AG04450 (cell line): ENCODE data around the gene EPGN. TPM values are rescaled to one million over a fixed set of nuclear protein-coding genes. Genes with fewer than 3 reads are reported as not detected.
A peak's percentile ranks its signal among the peaks of the same experiment; 100 is the strongest.

ENCODE experiments used
- CTCF ChIA-PET: fragments of 300-600, 350-600 bp; formaldehyde crosslinking; extraction: SDS; loops from one replicate; lab custom pipeline; 2022; ENCODE audit warnings: antibody characterized with exemption, inconsistent platforms; lab: Charles Lee
- POLR2A ChIA-PET: fragments of 350-600 bp; formaldehyde crosslinking; extraction: SDS; loops from one replicate; lab custom pipeline; 2021; ENCODE audit warnings: antibody characterized with exemption, inconsistent platforms; lab: Yijun Ruan, JAX
- DNase-seq: peaks from one replicate; pipeline ENCODE4 v3.0.0-alpha.2; 2011; ENCODE audit warnings: low read depth, low spot score
- H3K27ac ChIP-seq: one replicate; pipeline ENCODE4 v1.5.1; 2012; ENCODE audit warnings: low read depth, low read length, control low read depth
- H3K27me3 ChIP-seq: one replicate; pipeline ENCODE4 v1.6.0; 2012; ENCODE audit warnings: low read length; ENCODE audit not compliant: control insufficient read depth, insufficient read depth
- H3K4me3 ChIP-seq: 2 replicates; pipeline ENCODE4 v1.5.1; 2011; ENCODE audit warnings: mild to moderate bottlenecking, low read depth, low read length, control low read depth
- H3K9me3 ChIP-seq: 2 replicates; pipeline ENCODE4 v1.5.1; 2012; ENCODE audit warnings: low read length; ENCODE audit not compliant: control insufficient read depth, insufficient read depth
- CTCF ChIP-seq: IDR thresholded peaks from 2 replicates; pipeline ENCODE4 v1.5.1; 2011; ENCODE audit warnings: low read depth, low read length, control low read depth, inconsistent platforms
- polyA plus RNA-seq: library from polyadenylated mRNA; depleted of rRNA; stranded (reverse); fragments of >200 nt; gene quantifications from 2 replicates; pipeline ENCODE4 v1.2.3, GENCODE V29; 2011

The EPGN gene
- polyA plus RNA-seq, 1 experiment = not detected

- Histone ChIP-seq H3K27me3 (no peaks in the 10 kb centered on the region), H3K27ac (no peak overlapping the region), H3K9me3 (no peaks in the 10 kb centered on the region), H3K4me3 (no peak overlapping the region)
- no peak for DNase-seq
- no peak for TF ChIP-seq CTCF
- POLR2A ChIA-PET = no interaction called here
- CTCF ChIA-PET = interaction anchor here (1.6 to 2.9 kb wide), 3 partner anchors 13 to 318 kb away, joined by 4 to 13 read pairs (median 12); no protein-coding TSS in a partner anchor
Observed at GRCh38 chr4:74357965-74358364, 49.7 kb downstream of the EPGN start.

GRCh38 chr4:74361671-74362070, 53.4 kb downstream of the EPGN start:
- DNase-seq = no peak
- ChIA-PET POLR2A (no interaction called here), CTCF (interaction anchor here (1.1 to 3.0 kb wide), 3 partner anchors 9 to 42 kb away, joined by 6 to 16 read pairs (median 11); no protein-coding TSS in a partner anchor)
- no peak for TF ChIP-seq CTCF
- H3K9me3 ChIP-seq = no peaks in the 10 kb centered on the region
- H3K27me3 ChIP-seq = no peaks in the 10 kb centered on the region
- no peak overlapping the region for H3K4me3 ChIP-seq
- no peak overlapping the region for H3K27ac ChIP-seq

GRCh38 chr4:74362347-74362746, 54.1 kb downstream of the EPGN start:
- Histone ChIP-seq H3K9me3 (no peaks in the 10 kb centered on the region), H3K27ac (no peak overlapping the region), H3K27me3 (no peaks in the 10 kb centered on the region), H3K4me3 (no peak overlapping the region)
- TF ChIP-seq CTCF = no peak
- POLR2A ChIA-PET = no interaction called here
- CTCF ChIA-PET = interaction anchor here (1.1 to 3.0 kb wide), 2 partner anchors 15 to 43 kb away, joined by 11 to 16 read pairs; no protein-coding TSS in a partner anchor
- no peak for DNase-seq

- ChIA-PET CTCF (interaction anchor here (1.0 to 2.4 kb wide), 8 partner anchors 13 to 311 kb away, joined by 3 to 17 read pairs (median 4); partner anchors contain the start of gene AREG), POLR2A (no interaction called here)
- H3K27ac ChIP-seq = peak overlapping the region; percentile 55
- H3K4me3 ChIP-seq = peak overlapping the region; percentile 65
- no peaks in the 10 kb centered on the region for H3K27me3 ChIP-seq
- H3K9me3 ChIP-seq = no peaks in the 10 kb centered on the region
- no peak for DNase-seq
- no peak for TF ChIP-seq CTCF
Observed at GRCh38 chr4:74364256-74364651, 56.0 kb downstream of the EPGN start.

- POLR2A ChIA-PET = no interaction called here
- peak within 1 kb of the TSS; percentile 55 for H3K27ac ChIP-seq
- CTCF ChIA-PET = interaction anchor here (0.7 to 2.4 kb wide), 8 partner anchors 12 to 310 kb away, joined by 3 to 17 read pairs (median 5); partner anchors contain the start of gene AREG
- H3K9me3 ChIP-seq = no peaks in the 10 kb centered on the region
- H3K27me3 ChIP-seq = no peaks in the 10 kb centered on the region
- no peak for DNase-seq
- TF ChIP-seq CTCF = no peak
- peak within 1 kb of the TSS; percentile 65 for H3K4me3 ChIP-seq
Observed at GRCh38 chr4:74364652-74365491, 56.6 kb downstream of the EPGN start, which contains the start of gene EREG. EREG (plus strand) TSS chr4:74365145; CDS start chr4:74365309, 164 bp downstream.
